Measurements from ENCODE around the gene RAB34.

DNA sequence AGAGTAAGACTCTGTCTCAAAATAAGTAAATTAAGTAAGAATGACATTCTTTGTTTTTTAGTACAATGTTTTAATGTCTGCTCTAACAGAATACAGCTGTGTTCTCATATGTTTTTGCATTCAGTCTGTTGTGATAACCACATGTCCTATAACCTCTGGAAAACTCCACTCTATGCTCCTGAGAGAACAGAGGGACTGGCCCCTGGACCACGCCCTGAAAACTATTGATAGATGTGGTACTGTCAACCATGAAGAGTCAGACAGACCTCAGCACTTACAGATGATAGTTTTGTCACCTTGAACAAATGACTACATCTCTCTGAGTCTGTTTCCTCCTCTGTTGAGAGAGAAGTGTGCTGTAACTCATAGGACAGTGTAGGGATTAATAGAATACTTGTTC, 47.8 kb downstream of the RAB34 start:
- TF ChIP-seq SMC3 (conservative IDR thresholded peaks at IDR 0.05; ENCODE audit: insufficient read depth, low read depth, low read length) (no peak), SREBF2 (CRISPR knock-in tag; IDR thresholded peaks at IDR 0.05) (no peak), EP300 (IDR thresholded peaks at IDR 0.05; ENCODE audit: low read length) (no peak)
